Smooth muscle cell (in vitro differentiated cells): ENCODE measurements around the gene MRTO4. TPM values are rescaled to one million over a fixed set of nuclear protein-coding genes. Genes with fewer than 3 reads are reported as not detected.
A peak's percentile ranks its signal among the peaks of the same experiment; 100 is the strongest.

Experiments
- DNase-seq: peaks from one replicate; lab custom pipeline; 2025; ENCODE audit not compliant: unreplicated experiment; lab: John Stamatoyannopoulos, UW
- H2AFZ ChIP-seq: fragments of 200-600 bp; sonication (generic); 2 replicates; pipeline ENCODE4 v1.6.0; 2016; ENCODE audit warnings: antibody characterized with exemption, low read depth, mild to moderate bottlenecking
- H3F3A ChIP-seq: fragments of 200-600 bp; sonication (generic); 2 replicates; pipeline ENCODE4 v1.6.0; 2017; ENCODE audit warnings: antibody characterized with exemption, low read depth
- H3K27ac ChIP-seq: fragments of 200-600 bp; sonication (generic); 2 replicates; pipeline ENCODE4 v1.5.1; 2016; ENCODE audit warnings: low read depth, mild to moderate bottlenecking
- H3K27me3 ChIP-seq: fragments of 200-600 bp; sonication (generic); 2 replicates; pipeline ENCODE4 v1.6.1; 2016; ENCODE audit warnings: low read depth, mild to moderate bottlenecking
- H3K36me3 ChIP-seq: fragments of 200-600 bp; sonication (generic); 2 replicates; pipeline ENCODE4 v1.5.1; 2016; ENCODE audit warnings: low read depth
- H3K4me1 ChIP-seq: fragments of 200-600 bp; sonication (generic); 2 replicates; pipeline ENCODE4 v1.5.1; 2016; ENCODE audit warnings: low read depth
- H3K4me2 ChIP-seq: fragments of 200-600 bp; sonication (generic); 2 replicates; pipeline ENCODE4 v1.6.0; 2016; ENCODE audit warnings: mild to moderate bottlenecking
- H3K4me3 ChIP-seq: fragments of 200-600 bp; sonication (generic); 2 replicates; pipeline ENCODE4 v1.5.1; 2016; ENCODE audit warnings: mild to moderate bottlenecking
- H3K79me2 ChIP-seq: fragments of 200-600 bp; sonication (generic); 2 replicates; pipeline ENCODE4 v1.6.0; 2016; ENCODE audit warnings: low read depth, mild to moderate bottlenecking
- H3K9ac ChIP-seq: fragments of 200-600 bp; sonication (generic); 2 replicates; pipeline ENCODE4 v1.6.0; 2016; ENCODE audit warnings: low read depth
- H3K9me3 ChIP-seq: fragments of 200-600 bp; sonication (generic); replicated peaks from 2 replicates; pipeline ENCODE4 v1.5.1; 2016; ENCODE audit warnings: low read depth
- H4K20me1 ChIP-seq: fragments of 200-600 bp; sonication (generic); 2 replicates; pipeline ENCODE4 v1.6.0; 2016; ENCODE audit warnings: low read depth
- WGBS: methylation state at CpG from one replicate; pipeline ENCODE4 v1.1.7; 2016; ENCODE audit warnings: low lambda C conversion rate; 5-methylcytosine and 5-hydroxymethylcytosine counted together
- polyA plus RNA-seq: library from polyadenylated mRNA; unstranded; fragments of >200 nt; fragmentation: Nextera tagmentation; extraction: Ambion mirVana; gene quantifications from 2 replicates; pipeline ENCODE4 v1.2.1, GENCODE V29; 2016
- total RNA-seq: library from RNA; depleted of rRNA; stranded (reverse); fragments of >200 nt; gene quantifications from 2 replicates; pipeline ENCODE4 v1.2.3, GENCODE V29; 2014
- TF ChIP-seq, protein P1 (sequence below): fragments of 200-600 bp; sonication (generic); IDR thresholded peaks from 2 replicates; pipeline ENCODE4 v1.5.1; 2017; ENCODE audit warnings: borderline replicate concordance, mild to moderate bottlenecking, antibody characterized with exemption; ENCODE audit not compliant: insufficient read depth, poor library complexity, severe bottlenecking

MRTO4 gene
- total and polyA plus RNA-seq, 2 experiments from 2014 or later, result 16.8 to 25.1 TPM

GRCh38 chr1:19208710-19209438, 42.7 kb upstream of the MRTO4 start:
- Histone ChIP-seq H3K36me3 (no peaks in the 10 kb centered on the region), H3K9me3 (no peaks in the 10 kb centered on the region), H3K27ac (peak overlapping the region; percentile 86), H3K4me2 (peak overlapping the region; percentile 94), H4K20me1 (peaks cover 58% of the 10 kb centered on the region), H3K79me2 (peaks cover 91% of the 10 kb centered on the region), H2AFZ (no peak overlapping the region), H3K4me3 (peak overlapping the region; percentile 88), H3K4me1 (peaks cover 30% of the 10 kb centered on the region), H3K9ac (peak overlapping the region; percentile 97), H3F3A (no peaks in the 10 kb centered on the region), H3K27me3 (no peaks in the 10 kb centered on the region)
- DNase-seq, result no peak
- TF ChIP-seq, protein P1, sequence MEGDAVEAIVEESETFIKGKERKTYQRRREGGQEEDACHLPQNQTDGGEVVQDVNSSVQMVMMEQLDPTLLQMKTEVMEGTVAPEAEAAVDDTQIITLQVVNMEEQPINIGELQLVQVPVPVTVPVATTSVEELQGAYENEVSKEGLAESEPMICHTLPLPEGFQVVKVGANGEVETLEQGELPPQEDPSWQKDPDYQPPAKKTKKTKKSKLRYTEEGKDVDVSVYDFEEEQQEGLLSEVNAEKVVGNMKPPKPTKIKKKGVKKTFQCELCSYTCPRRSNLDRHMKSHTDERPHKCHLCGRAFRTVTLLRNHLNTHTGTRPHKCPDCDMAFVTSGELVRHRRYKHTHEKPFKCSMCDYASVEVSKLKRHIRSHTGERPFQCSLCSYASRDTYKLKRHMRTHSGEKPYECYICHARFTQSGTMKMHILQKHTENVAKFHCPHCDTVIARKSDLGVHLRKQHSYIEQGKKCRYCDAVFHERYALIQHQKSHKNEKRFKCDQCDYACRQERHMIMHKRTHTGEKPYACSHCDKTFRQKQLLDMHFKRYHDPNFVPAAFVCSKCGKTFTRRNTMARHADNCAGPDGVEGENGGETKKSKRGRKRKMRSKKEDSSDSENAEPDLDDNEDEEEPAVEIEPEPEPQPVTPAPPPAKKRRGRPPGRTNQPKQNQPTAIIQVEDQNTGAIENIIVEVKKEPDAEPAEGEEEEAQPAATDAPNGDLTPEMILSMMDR, result no peak
- 18% methylated on average over 8 of the region's 8 CpGs for WGBS

DNA sequence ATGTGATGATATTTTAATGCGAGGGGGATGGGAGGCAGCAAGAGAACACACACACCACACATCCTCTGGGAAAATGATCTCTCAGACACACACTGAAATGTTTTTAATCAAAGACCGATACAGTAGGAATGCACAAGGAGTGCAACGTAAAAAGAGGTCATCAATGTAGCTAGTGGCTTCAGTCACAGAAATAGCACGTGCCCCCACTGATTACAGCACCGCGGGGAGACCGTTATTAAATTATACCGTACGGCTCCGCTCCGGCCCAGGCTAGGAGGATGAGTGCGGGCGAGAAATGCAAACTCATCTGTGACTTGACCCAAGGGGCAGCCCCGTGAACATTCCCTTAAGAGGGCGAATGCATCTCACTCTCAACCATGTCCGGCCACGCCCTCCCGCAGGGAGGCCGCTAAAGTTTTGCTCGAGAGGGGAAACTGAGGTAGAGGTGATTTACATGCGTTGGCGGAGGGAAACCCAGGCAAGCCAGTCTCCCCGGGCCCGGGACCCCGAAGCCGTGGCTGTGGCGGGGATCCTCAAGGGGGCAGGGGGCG, 42.1 kb upstream of the MRTO4 start:
- H3K36me3 ChIP-seq, result no peaks in the 10 kb centered on the region
- H3K79me2 ChIP-seq, result peaks cover 91% of the 10 kb centered on the region
- peak overlapping the region; percentile 94 for H3K4me2 ChIP-seq
- TF ChIP-seq, protein P1, result no peak
- H3K4me3 ChIP-seq, result peak overlapping the region; percentile 88
- no peaks in the 10 kb centered on the region for H3K9me3 ChIP-seq
- WGBS, result under 1% methylated on average over 27 of the region's 28 CpGs
- H3K27ac ChIP-seq, result peak overlapping the region; percentile 86
- H3K4me1 ChIP-seq, result peaks cover 30% of the 10 kb centered on the region
- no peaks in the 10 kb centered on the region for H3K27me3 ChIP-seq
- H2AFZ ChIP-seq, result no peak overlapping the region
- H3K9ac ChIP-seq, result peak overlapping the region; percentile 97
- H4K20me1 ChIP-seq, result peaks cover 52% of the 10 kb centered on the region
- DNase-seq, result no peak
- no peaks in the 10 kb centered on the region for H3F3A ChIP-seq

GRCh38 chr1:19209990-19210771, 41.4 kb upstream of the MRTO4 start, which contains the start of gene UBR4:
Gene UBR4 (minus strand): TSS chr1:19210266. CDS start chr1:19210248, 18 bp downstream.
- DNase-seq, result peak; percentile 78
- Histone ChIP-seq H3K4me2 (peak within 1 kb of the TSS; percentile 94), H3K79me2 (peaks cover 85% of the 10 kb centered on the region), H3K9me3 (no peaks in the 10 kb centered on the region), H3K27ac (peak within 1 kb of the TSS; percentile 86), H3K4me1 (peaks cover 30% of the 10 kb centered on the region), H3K36me3 (no peaks in the 10 kb centered on the region), H4K20me1 (peaks cover 48% of the 10 kb centered on the region), H3K27me3 (no peaks in the 10 kb centered on the region), H2AFZ (peak within 1 kb of the TSS; percentile 64), H3F3A (no peaks in the 10 kb centered on the region), H3K4me3 (peak within 1 kb of the TSS; percentile 88), H3K9ac (peak within 1 kb of the TSS; percentile 97)
- WGBS, result 1% methylated on average over 52 of the region's 80 CpGs
- TF ChIP-seq, protein P1, result no peak
